CD4-positive, alpha-beta T cell (primary cell): ENCODE data around the gene LIPE. TPM values are rescaled to one million over a fixed set of nuclear protein-coding genes. Genes with fewer than 3 reads are reported as not detected.

Experiments
- ATAC-seq: fragments of 200-7000 bp; cut with Tn5 transposase; one replicate; pipeline ENCODE4 v1.10.0; 2022; ENCODE audit warnings: mild to moderate bottlenecking; ENCODE audit not compliant: poor library complexity
- CTCF ChIA-PET: fragments of 350-600 bp; sonication (Branson Sonifier 250); formaldehyde crosslinking; loops from one replicate; lab custom pipeline; 2021; ENCODE audit warnings: antibody characterized with exemption, inconsistent platforms; lab: Charles Lee
- POLR2A ChIA-PET: fragments of 350-600 bp; sonication (Branson Sonifier 250); formaldehyde crosslinking; loops from one replicate; lab custom pipeline; 2021; ENCODE audit warnings: antibody characterized with exemption, inconsistent platforms; lab: Charles Lee
- DNase-seq, 14 experiments: peaks; one replicate each; pipeline ENCODE4 v3.0.0-alpha.2; 2013 to 2020; ENCODE audit warnings: mixed read lengths in 2 of 14
- H3K27ac ChIP-seq, 2 donors: one replicate each; pipeline versions ENCODE4 v1.5.1 to v1.7.0; 2013; ENCODE audit warnings: low read length in 2 of 2, low read depth in 1 of 2, mild to moderate bottlenecking in 1 of 2
- H3K27me3 ChIP-seq, 2 experiments: 1 replicate in 1 of 2; 2 replicates in 1 of 2; pipeline versions ENCODE4 v1.6.1 to v1.7.0; 2013; ENCODE audit warnings: low read length in 2 of 2, control low read depth in 1 of 2, mild to moderate bottlenecking in 1 of 2, moderate library complexity in 1 of 2; ENCODE audit not compliant: insufficient read depth in 2 of 2, control insufficient read depth in 1 of 2
- H3K36me3 ChIP-seq: one replicate; pipeline ENCODE4 v1.6.1; 2013; ENCODE audit warnings: low read length, control low read depth; ENCODE audit not compliant: insufficient read depth
- H3K4me1 ChIP-seq: one replicate; pipeline ENCODE4 v1.6.1; 2013; ENCODE audit warnings: low read length, control low read depth; ENCODE audit not compliant: insufficient read depth
- H3K4me3 ChIP-seq: one replicate; pipeline ENCODE4 v1.5.1; 2013; ENCODE audit warnings: mild to moderate bottlenecking, low read length, moderate library complexity
- H3K9me3 ChIP-seq, 2 experiments: 1 replicate in 1 of 2; 2 replicates in 1 of 2; pipeline versions ENCODE4 v1.6.1 to v1.7.0; 2013; ENCODE audit warnings: low read length in 2 of 2, mild to moderate bottlenecking in 2 of 2, control low read depth in 1 of 2, moderate library complexity in 1 of 2; ENCODE audit not compliant: control insufficient read depth in 1 of 2, insufficient read depth in 1 of 2
- H3K27ac Mint-ChIP-seq: one replicate; pipeline ENCODE4 v1.8.0; 2020; ENCODE audit warnings: mixed read lengths
- H3K27me3 Mint-ChIP-seq: one replicate; pipeline ENCODE4 v1.8.0; 2021; ENCODE audit warnings: mixed read lengths
- H3K36me3 Mint-ChIP-seq: one replicate; pipeline ENCODE4 v1.8.0; 2021; ENCODE audit warnings: low read depth, mixed read lengths
- H3K4me1 Mint-ChIP-seq: one replicate; pipeline ENCODE4 v1.8.0; 2021; ENCODE audit warnings: low read depth, mixed read lengths
- H3K4me3 Mint-ChIP-seq: one replicate; pipeline ENCODE4 v1.8.0; 2020; ENCODE audit warnings: mild to moderate bottlenecking, mixed read lengths
- H3K9me3 Mint-ChIP-seq: one replicate; pipeline ENCODE4 v1.8.0; 2020; ENCODE audit warnings: mixed read lengths
- CTCF ChIP-seq: fragments of 200-600 bp; IDR thresholded peaks from one replicate; pipeline ENCODE4 v1.8.0; 2022; ENCODE audit warnings: antibody characterized with exemption, mild to moderate bottlenecking
- intact Hi-C, 2 experiments: fragments of 100-400 bp; cut with DNase I in 1 of 2; cut with micrococcal nuclease in 1 of 2; formaldehyde crosslinking; loops; one replicate each; pipeline versions ENCODE4 v1.15.1 to v1.9.0; 2023 to 2025; cut with DNase I, micrococcal nuclease
- total RNA-seq, 174 experiments: library from RNA in 2 of 174; stranded (reverse) in 2 of 174; gene quantifications; one replicate each; pipeline ENCODE4 v1.2.3 and lab custom pipeline; 2021 to 2026

The LIPE gene
- total RNA-seq, 2 experiments from 2014 or later: 7.6 to 8.2 TPM

- no peaks in the 10 kb centered on the region for H3K27me3 Mint-ChIP-seq
Observed at GRCh38 chr19:42440357-42441048, 13.3 kb upstream of the LIPE start.

DNA sequence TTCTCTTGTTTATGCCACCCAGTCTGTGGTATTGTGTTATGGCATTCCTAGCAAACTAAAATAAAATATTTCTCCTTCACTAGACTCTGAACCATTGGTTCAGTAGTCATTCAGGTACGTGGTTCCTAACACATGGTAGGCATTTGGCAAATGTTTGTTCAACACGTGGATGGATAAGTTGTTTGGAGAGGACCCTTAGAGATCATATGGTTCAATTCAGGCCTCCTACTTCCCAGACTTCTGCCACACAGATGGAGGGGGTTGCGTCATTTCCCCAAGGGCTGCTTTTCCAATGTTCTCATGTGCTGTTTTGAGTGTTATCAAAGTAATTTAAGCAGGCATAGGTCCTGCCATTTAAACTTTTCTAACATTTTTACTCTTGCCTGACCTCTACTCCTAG lies 8.8 kb upstream of the LIPE start:
- Histone ChIP-seq H3K27me3 (no peaks in the 10 kb centered on the region), H3K36me3 (no peaks in the 10 kb centered on the region), H3K4me3 (no peak overlapping the region), H3K9me3 (no peaks in the 10 kb centered on the region), H3K4me1 (peaks cover 19% of the 10 kb centered on the region), H3K27ac (no peak overlapping the region)
- intact Hi-C loops: no loop called here
- ChIA-PET POLR2A (interaction anchor here (0.6 kb wide), 1 partner anchor 10 kb away, joined by 3 read pairs; no protein-coding TSS in a partner anchor), CTCF (interaction anchor here (0.8 to 3.4 kb wide), 2 partner anchors 14 to 16 kb away, joined by 3 to 27 read pairs; no protein-coding TSS in a partner anchor)
- Mint-ChIP-seq H3K9me3 (no peaks in the 10 kb centered on the region), H3K27ac (no peak overlapping the region), H3K27me3 (no peaks in the 10 kb centered on the region), H3K36me3 (no peaks in the 10 kb centered on the region), H3K4me1 (peaks cover 22% of the 10 kb centered on the region), H3K4me3 (no peak overlapping the region)
- TF ChIP-seq CTCF: no peak
- no peak for ATAC-seq
- DNase-seq: no peak

More at GRCh38 chr19:42440357-42441048, 13.3 kb upstream of the LIPE start:
- DNase-seq: peak; percentile 65 to 89 (median 77)
- TF ChIP-seq CTCF: peak; percentile 98
- Histone ChIP-seq H3K4me3 (no peak overlapping the region), H3K27ac (no peak overlapping the region), H3K36me3 (no peaks in the 10 kb centered on the region), H3K9me3 (no peaks in the 10 kb centered on the region), H3K27me3 (no peaks in the 10 kb centered on the region), H3K4me1 (peaks cover 35% of the 10 kb centered on the region)
- ATAC-seq: peak; percentile 54
- Mint-ChIP-seq H3K27ac (peak overlapping the region; percentile 8), H3K9me3 (no peaks in the 10 kb centered on the region), H3K4me1 (peaks cover 46% of the 10 kb centered on the region), H3K36me3 (no peaks in the 10 kb centered on the region), H3K4me3 (peak overlapping the region; percentile 8)
- intact Hi-C loops: loop anchor here in 1 of 2 experiments (1.0 kb wide), 2 partner anchors 10 to 332 kb away; no protein-coding TSS in a partner anchor
- ChIA-PET POLR2A (interaction anchor here (1.2 to 2.4 kb wide), 3 partner anchors 10 to 20 kb away, joined by 5 to 14 read pairs (median 13); no protein-coding TSS in a partner anchor), CTCF (interaction anchor here (0.6 to 2.8 kb wide), 10 partner anchors 10 to 331 kb away, joined by 3 to 32 read pairs (median 5); partner anchors contain the start of gene CEACAM1)

DNA sequence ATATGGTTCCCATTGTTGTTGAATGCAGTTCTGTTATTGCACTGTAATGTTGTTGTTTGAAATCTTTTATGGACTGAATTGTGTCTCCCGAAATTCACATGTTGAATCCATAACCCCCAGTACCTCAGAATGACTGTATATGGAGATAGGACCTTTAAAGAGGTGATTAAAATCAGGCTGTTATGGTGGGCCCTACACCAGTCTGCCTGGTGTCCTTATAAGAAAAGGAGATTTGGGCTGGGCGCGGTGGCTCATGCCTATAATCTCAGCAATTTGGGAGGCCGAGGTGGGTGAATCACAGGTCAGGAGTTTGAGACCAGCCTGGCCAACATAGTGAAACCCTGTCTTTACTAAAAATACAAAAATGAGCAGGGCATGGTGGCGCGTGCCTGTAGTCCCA lies 8.1 kb upstream of the LIPE start:
- Mint-ChIP-seq H3K4me1 (peaks cover 15% of the 10 kb centered on the region), H3K36me3 (no peaks in the 10 kb centered on the region), H3K9me3 (no peaks in the 10 kb centered on the region), H3K4me3 (no peak overlapping the region), H3K27ac (no peak overlapping the region), H3K27me3 (no peaks in the 10 kb centered on the region)
- H3K27me3 ChIP-seq: no peaks in the 10 kb centered on the region
- no peak for DNase-seq
- no peak overlapping the region for H3K4me3 ChIP-seq
- ChIA-PET POLR2A (no interaction called here), CTCF (interaction anchor here (0.8 to 3.4 kb wide), 2 partner anchors 15 kb away, joined by 3 to 27 read pairs; no protein-coding TSS in a partner anchor)
- intact Hi-C loops: no loop called here
- ATAC-seq: no peak
- peaks cover 12% of the 10 kb centered on the region for H3K4me1 ChIP-seq
- no peak overlapping the region for H3K27ac ChIP-seq
- H3K36me3 ChIP-seq: no peaks in the 10 kb centered on the region
- no peaks in the 10 kb centered on the region for H3K9me3 ChIP-seq
- TF ChIP-seq CTCF: no peak
